ENCODE results near the gene HIRA.

The HIRA gene

DNA sequence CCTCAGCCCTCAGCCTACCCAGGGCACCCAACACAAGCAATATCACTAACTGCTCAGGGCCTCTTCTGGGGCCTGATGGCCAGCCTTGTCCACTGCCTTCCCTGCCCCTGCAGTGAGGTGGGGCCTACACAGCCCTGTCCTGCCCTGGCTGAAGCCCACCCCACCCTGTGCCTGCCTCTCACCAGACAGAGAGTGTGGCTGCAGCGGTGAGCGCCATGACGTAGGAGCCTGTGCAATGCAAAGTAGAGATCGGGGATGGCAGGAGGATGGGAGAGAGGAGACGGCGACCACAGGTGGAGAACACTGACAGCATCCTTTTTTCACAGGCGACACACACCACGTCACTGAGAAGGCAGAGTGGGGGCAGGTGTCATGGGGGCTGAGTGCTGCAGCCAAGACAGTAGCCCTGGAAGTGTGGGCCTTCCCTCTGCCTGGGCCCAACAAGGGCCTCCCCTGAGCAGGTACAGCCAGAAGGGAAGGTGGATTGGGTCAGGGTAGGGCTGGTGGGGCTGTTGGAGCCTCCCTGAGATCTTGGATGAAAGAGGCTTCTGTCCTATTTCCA lies 74.7 kb downstream of the HIRA start:
- Histone ChIP-seq H3K9me3 (replicated peaks; ENCODE audit: low read length) (no peaks in the 10 kb centered on the region), H3K9ac (ENCODE audit: low read depth, low read length) (no peak overlapping the region), H3K27me3 (ENCODE audit: control insufficient read depth, insufficient read depth, low read length) (no peaks in the 10 kb centered on the region), H3K4me3 (ENCODE audit: low read length) (no peak overlapping the region), H3K36me3 (ENCODE audit: insufficient read depth, low read length) (peaks cover 81% of the 10 kb centered on the region), H3K4me1 (ENCODE audit: control insufficient read depth, insufficient read depth, low read length) (no peaks in the 10 kb centered on the region), H3K4me2 (ENCODE audit: low read length) (no peak overlapping the region)

- Histone ChIP-seq H3K9me3 (replicated peaks; ENCODE audit: low read length) (no peaks in the 10 kb centered on the region), H3K36me3 (ENCODE audit: insufficient read depth, low read length) (peaks cover 80% of the 10 kb centered on the region), H3K4me1 (ENCODE audit: control insufficient read depth, insufficient read depth, low read length) (no peaks in the 10 kb centered on the region), H3K4me3 (ENCODE audit: low read length) (no peak overlapping the region), H3K9ac (ENCODE audit: low read depth, low read length) (no peak overlapping the region), H3K4me2 (ENCODE audit: low read length) (no peak overlapping the region), H3K27me3 (ENCODE audit: control insufficient read depth, insufficient read depth, low read length) (no peaks in the 10 kb centered on the region)
Observed at GRCh38 chr22:19355413-19356157, 75.9 kb downstream of the HIRA start.

DNA sequence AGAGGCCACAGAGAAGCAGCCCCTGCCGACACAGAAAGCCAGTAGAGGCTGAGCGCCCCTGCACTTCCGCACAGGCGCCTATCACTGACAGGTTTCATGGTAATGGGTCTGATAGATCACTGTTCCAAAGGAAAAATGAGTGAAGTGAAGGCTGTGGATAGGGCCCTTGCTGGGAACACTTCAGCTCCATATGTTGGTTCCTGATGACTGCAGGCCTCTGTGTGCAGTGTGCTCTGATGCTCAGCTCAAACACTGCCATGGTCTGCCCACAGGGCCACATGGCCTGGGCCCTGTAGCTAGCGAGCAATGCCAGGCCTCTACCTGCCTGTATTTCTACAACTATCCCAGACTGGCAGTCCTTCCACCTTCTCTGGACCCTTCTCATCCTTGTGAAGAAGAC lies 77.3 kb downstream of the HIRA start:
- Histone ChIP-seq H3K9ac (ENCODE audit: low read depth, low read length) (no peak overlapping the region), H3K27me3 (ENCODE audit: control insufficient read depth, insufficient read depth, low read length) (no peaks in the 10 kb centered on the region), H3K4me1 (ENCODE audit: control insufficient read depth, insufficient read depth, low read length) (no peaks in the 10 kb centered on the region), H3K36me3 (ENCODE audit: insufficient read depth, low read length) (peaks cover 79% of the 10 kb centered on the region), H3K4me3 (ENCODE audit: low read length) (no peak overlapping the region), H3K4me2 (ENCODE audit: low read length) (no peak overlapping the region), H3K9me3 (replicated peaks; ENCODE audit: low read length) (no peaks in the 10 kb centered on the region)

DNA sequence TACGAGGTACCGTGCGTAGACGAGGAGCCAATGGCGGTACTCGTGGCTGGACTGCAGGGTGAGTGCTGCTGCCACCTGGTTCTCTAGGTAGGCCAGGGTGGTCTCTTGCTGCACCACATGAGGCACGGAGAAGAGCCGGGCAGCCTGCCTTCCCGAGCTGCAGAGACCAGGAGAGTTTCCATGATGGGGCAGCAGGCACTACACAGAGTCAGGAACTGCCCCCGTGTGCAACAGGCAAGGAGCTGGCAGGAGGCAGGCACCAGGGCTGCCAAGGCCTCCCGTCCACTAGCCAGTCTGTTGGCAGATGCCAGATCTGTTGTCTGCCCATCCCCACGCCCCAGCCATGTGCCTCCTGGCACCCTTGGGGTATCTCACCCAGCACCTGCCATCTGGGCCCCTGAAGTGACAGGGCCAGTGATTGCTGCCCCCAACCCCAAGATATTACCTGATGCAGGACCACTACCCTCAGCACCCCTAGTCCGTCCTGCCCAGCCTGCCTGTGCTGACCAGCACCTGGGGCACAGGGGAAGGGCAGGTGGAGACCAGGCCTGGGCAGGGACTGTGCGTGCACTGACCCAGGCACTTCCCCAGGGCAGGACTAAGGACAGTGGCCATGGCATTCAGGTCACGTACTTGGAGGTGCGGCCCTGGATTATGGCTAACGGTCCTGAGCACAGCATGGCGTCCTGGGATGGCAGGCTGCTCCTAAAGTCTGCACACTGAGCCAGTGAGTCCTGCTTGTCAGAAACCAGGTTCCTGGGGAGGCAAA lies 78.0 kb downstream of the HIRA start:
- Histone ChIP-seq H3K9me3 (replicated peaks; ENCODE audit: low read length) (no peaks in the 10 kb centered on the region), H3K27me3 (ENCODE audit: control insufficient read depth, insufficient read depth, low read length) (no peaks in the 10 kb centered on the region), H3K4me2 (ENCODE audit: low read length) (no peak overlapping the region), H3K4me3 (ENCODE audit: low read length) (no peak overlapping the region), H3K9ac (ENCODE audit: low read depth, low read length) (no peak overlapping the region), H3K36me3 (ENCODE audit: insufficient read depth, low read length) (peaks cover 75% of the 10 kb centered on the region), H3K4me1 (ENCODE audit: control insufficient read depth, insufficient read depth, low read length) (no peaks in the 10 kb centered on the region)

DNA sequence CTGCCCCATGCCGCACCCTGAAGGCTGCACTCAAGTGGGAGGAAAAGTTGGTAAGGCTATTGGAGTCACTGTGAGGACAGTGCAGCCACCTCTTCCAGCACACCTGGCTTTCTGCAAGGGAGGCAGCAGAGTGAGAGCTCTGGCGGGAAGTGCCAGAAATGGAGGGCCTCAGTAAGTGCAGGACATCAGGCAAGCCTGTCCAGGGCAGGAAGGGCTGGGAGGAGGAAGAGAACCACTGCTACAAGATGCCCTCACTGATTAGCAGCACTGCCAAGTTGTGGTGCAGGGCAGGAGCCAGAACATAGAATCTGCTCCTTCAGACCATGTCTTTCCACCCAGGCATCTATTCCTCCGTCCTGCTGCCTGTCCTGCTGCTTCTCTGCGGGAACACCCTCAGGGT lies 78.8 kb downstream of the HIRA start:
- H3K4me1 ChIP-seq (ENCODE audit: control insufficient read depth, insufficient read depth, low read length) = no peaks in the 10 kb centered on the region
- H3K9me3 ChIP-seq (replicated peaks; ENCODE audit: low read length) = no peaks in the 10 kb centered on the region
- no peak overlapping the region for H3K9ac ChIP-seq (ENCODE audit: low read depth, low read length)
- no peaks in the 10 kb centered on the region for H3K27me3 ChIP-seq (ENCODE audit: control insufficient read depth, insufficient read depth, low read length)
- H3K36me3 ChIP-seq (ENCODE audit: insufficient read depth, low read length) = peaks cover 76% of the 10 kb centered on the region
- H3K4me3 ChIP-seq (ENCODE audit: low read length) = no peak overlapping the region
- no peak overlapping the region for H3K4me2 ChIP-seq (ENCODE audit: low read length)

DNA sequence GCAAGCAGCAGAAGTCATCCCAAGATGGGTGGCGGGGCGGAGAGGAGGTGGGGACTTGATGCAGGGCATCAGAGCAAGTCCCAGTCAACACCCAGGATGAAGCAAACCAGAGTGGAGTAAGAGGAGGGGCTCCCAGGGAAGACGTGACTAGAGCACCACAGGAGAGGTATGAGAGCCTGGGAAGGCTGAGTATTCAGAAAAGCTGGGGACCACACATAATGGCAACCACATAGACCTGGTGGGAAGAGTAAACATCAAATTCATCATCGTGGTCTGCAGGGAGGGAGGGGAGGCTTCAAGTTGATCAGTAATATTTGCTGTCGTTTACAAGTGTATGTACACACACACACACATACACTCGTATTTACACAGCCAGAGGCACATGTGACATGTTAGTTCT lies 79.3 kb downstream of the HIRA start:
- peaks cover 76% of the 10 kb centered on the region for H3K36me3 ChIP-seq (ENCODE audit: insufficient read depth, low read length)
- H3K4me2 ChIP-seq (ENCODE audit: low read length) = no peak overlapping the region
- no peaks in the 10 kb centered on the region for H3K27me3 ChIP-seq (ENCODE audit: control insufficient read depth, insufficient read depth, low read length)
- H3K4me1 ChIP-seq (ENCODE audit: control insufficient read depth, insufficient read depth, low read length) = no peaks in the 10 kb centered on the region
- no peaks in the 10 kb centered on the region for H3K9me3 ChIP-seq (replicated peaks; ENCODE audit: low read length)
- no peak overlapping the region for H3K9ac ChIP-seq (ENCODE audit: low read depth, low read length)
- no peak overlapping the region for H3K4me3 ChIP-seq (ENCODE audit: low read length)

DNA sequence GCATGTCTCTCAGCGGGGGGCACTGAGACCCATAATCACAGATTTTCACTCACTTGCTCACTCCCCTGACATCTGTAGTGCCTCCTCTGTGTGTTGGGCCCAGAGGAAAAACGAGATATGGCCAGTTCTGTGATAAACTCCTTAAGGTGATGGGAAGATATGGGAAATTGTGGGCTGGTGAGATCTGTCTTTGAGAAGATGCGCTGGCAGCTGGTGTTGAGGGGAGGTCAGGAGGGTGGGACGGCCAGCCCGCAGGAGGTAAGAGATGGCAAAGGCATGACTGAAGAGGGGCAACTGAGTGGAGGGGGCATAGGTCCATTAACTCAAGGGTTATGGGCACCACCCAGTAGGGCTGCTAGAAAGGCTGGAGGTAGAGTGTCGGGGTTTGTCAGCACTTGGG lies 79.9 kb downstream of the HIRA start:
- Histone ChIP-seq H3K4me2 (ENCODE audit: low read length) (no peak overlapping the region), H3K27me3 (ENCODE audit: control insufficient read depth, insufficient read depth, low read length) (no peaks in the 10 kb centered on the region), H3K9ac (ENCODE audit: low read depth, low read length) (no peak overlapping the region), H3K36me3 (ENCODE audit: insufficient read depth, low read length) (peaks cover 73% of the 10 kb centered on the region), H3K4me3 (ENCODE audit: low read length) (no peak overlapping the region), H3K9me3 (replicated peaks; ENCODE audit: low read length) (no peaks in the 10 kb centered on the region), H3K4me1 (ENCODE audit: control insufficient read depth, insufficient read depth, low read length) (no peaks in the 10 kb centered on the region)

DNA sequence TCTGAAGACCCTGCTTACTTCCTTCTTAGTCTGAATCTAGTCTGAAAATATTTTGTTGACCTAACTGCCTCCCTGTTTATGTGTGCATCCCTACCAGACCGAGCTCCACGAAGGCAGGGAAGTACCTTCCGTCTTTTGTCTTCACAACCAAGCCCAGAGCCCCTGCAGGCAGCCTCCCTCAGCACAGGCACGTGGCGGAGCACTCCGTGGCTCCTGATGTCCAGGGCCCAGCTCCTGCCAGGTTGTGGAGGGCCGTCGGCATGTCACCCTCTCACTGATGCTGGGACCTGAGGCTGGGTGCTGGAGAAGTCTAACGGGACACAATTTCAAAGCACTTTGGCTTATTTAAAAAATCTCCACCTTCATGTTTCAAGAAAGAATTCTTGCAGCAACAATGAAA lies 80.6 kb downstream of the HIRA start:
- Histone ChIP-seq H3K4me1 (ENCODE audit: control insufficient read depth, insufficient read depth, low read length) (no peaks in the 10 kb centered on the region), H3K9ac (ENCODE audit: low read depth, low read length) (no peak overlapping the region), H3K4me3 (ENCODE audit: low read length) (no peak overlapping the region), H3K36me3 (ENCODE audit: insufficient read depth, low read length) (peaks cover 69% of the 10 kb centered on the region), H3K9me3 (replicated peaks; ENCODE audit: low read length) (no peaks in the 10 kb centered on the region), H3K27me3 (ENCODE audit: control insufficient read depth, insufficient read depth, low read length) (no peaks in the 10 kb centered on the region), H3K4me2 (ENCODE audit: low read length) (no peak overlapping the region)

DNA sequence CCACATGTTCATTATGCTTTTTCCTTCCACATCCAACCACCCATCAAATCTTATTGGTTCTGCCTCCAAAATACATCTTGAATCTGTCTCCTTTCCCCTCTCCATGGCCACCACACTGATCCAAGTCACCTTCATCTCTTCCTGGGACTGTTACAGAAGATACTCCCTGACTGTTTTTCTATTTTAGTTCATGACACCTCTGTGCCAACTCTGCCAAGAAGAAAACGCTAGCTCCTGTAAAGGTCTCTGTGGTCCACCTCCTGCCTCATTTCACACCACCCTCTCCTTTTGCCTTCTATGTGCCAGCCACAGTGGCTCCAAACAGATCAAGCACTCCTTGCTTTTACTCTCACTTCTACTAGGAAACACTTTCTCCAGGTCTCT lies 81.1 kb downstream of the HIRA start:
- no peaks in the 10 kb centered on the region for H3K9me3 ChIP-seq (replicated peaks; ENCODE audit: low read length)
- no peaks in the 10 kb centered on the region for H3K27me3 ChIP-seq (ENCODE audit: control insufficient read depth, insufficient read depth, low read length)
- no peaks in the 10 kb centered on the region for H3K4me1 ChIP-seq (ENCODE audit: control insufficient read depth, insufficient read depth, low read length)
- peaks cover 68% of the 10 kb centered on the region for H3K36me3 ChIP-seq (ENCODE audit: insufficient read depth, low read length)
- no peak overlapping the region for H3K4me2 ChIP-seq (ENCODE audit: low read length)
- no peak overlapping the region for H3K9ac ChIP-seq (ENCODE audit: low read depth, low read length)
- H3K4me3 ChIP-seq (ENCODE audit: low read length) = no peak overlapping the region

DNA sequence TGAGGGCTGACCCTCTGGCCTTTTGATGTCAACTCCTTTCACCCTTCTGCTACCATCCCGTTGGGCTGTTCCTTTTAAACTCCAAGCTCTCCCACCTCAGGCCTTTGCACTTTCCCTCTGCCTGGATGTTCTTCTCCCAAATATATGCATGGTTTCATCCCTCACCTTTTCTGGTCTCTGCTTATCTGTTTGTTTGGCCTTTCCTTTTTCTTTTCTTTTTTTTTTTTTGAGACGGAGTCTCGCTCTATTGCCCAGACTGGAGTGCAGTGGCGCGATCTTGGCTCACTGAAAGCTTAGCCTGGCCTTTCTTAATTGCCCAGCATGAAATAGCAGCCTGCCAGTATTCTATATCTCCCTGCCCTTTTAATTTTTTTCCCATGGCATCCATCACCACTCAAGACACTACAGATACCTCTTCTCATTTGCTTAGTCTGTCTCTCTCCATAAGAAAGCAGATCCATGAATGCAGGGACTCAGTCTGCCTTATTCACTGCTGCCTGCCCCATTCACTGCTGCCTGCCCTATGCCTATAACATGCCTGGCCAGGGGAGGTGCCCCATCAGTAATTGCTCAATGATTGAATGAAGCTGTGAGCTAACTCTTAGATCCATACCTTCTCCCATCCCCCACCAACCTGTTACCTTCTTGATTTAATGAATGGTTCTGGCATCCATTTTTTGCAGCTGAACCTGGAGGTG lies 81.6 kb downstream of the HIRA start:
- Histone ChIP-seq H3K4me1 (ENCODE audit: control insufficient read depth, insufficient read depth, low read length) (no peaks in the 10 kb centered on the region), H3K4me3 (ENCODE audit: low read length) (no peak overlapping the region), H3K4me2 (ENCODE audit: low read length) (no peak overlapping the region), H3K9ac (ENCODE audit: low read depth, low read length) (no peak overlapping the region), H3K9me3 (replicated peaks; ENCODE audit: low read length) (no peaks in the 10 kb centered on the region), H3K36me3 (ENCODE audit: insufficient read depth, low read length) (peaks cover 65% of the 10 kb centered on the region), H3K27me3 (ENCODE audit: control insufficient read depth, insufficient read depth, low read length) (no peaks in the 10 kb centered on the region)

- Histone ChIP-seq H3K9me3 (replicated peaks; ENCODE audit: low read length) (no peaks in the 10 kb centered on the region), H3K9ac (ENCODE audit: low read depth, low read length) (no peak overlapping the region), H3K36me3 (ENCODE audit: insufficient read depth, low read length) (peaks cover 48% of the 10 kb centered on the region), H3K4me3 (ENCODE audit: low read length) (no peak overlapping the region), H3K4me1 (ENCODE audit: control insufficient read depth, insufficient read depth, low read length) (no peaks in the 10 kb centered on the region), H3K27me3 (ENCODE audit: control insufficient read depth, insufficient read depth, low read length) (no peaks in the 10 kb centered on the region), H3K4me2 (ENCODE audit: low read length) (no peak overlapping the region)
Observed at GRCh38 chr22:19346677-19347265, 84.8 kb downstream of the HIRA start.

Data from skeletal muscle satellite cell (primary cell).